Tibial nerve (tissue), 3 donors: Measurements from ENCODE around the gene CCDC27.

ENCODE experiments used
- POLR2A ChIP-seq, 2 donors: fragments of 450-650 bp; IDR thresholded peaks; one replicate each; pipeline ENCODE4 v1.6.1; 2017; ENCODE audit warnings: antibody characterized with exemption in 2 of 2, mild to moderate bottlenecking in 2 of 2, moderate library complexity in 2 of 2
- TF ChIP-seq, protein P1 (sequence below), 5 experiments: fragments of 200-600 bp in 3 of 5; fragments of 450-650 bp in 2 of 5; sonication (generic) in 3 of 5; IDR thresholded peaks; one replicate each; pipeline ENCODE4 v1.5.1; 2016 to 2019; ENCODE audit warnings: antibody characterized with exemption in 5 of 5, mild to moderate bottlenecking in 3 of 5, moderate library complexity in 2 of 5

DNA sequence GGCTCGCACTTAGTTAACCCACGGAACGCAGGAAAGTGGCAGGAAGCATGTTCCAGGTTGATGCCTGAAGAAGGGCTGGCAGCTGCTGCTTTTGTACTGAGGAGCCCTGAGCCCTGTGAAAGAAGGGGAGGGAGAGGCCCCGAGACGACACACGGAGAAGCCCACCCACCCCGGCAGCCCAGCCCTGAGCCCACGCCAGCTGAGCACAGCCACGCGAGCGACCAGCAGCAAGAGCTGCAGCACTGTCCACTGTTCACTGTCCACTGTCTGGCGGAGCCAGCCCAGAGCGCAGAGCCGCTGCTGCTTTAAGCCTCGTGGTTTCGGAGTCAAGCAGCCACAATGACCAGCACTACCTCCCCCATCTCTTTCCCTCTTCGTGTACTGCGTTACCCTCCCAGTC, 38.7 kb downstream of the CCDC27 start:
- TF ChIP-seq, protein P1, sequence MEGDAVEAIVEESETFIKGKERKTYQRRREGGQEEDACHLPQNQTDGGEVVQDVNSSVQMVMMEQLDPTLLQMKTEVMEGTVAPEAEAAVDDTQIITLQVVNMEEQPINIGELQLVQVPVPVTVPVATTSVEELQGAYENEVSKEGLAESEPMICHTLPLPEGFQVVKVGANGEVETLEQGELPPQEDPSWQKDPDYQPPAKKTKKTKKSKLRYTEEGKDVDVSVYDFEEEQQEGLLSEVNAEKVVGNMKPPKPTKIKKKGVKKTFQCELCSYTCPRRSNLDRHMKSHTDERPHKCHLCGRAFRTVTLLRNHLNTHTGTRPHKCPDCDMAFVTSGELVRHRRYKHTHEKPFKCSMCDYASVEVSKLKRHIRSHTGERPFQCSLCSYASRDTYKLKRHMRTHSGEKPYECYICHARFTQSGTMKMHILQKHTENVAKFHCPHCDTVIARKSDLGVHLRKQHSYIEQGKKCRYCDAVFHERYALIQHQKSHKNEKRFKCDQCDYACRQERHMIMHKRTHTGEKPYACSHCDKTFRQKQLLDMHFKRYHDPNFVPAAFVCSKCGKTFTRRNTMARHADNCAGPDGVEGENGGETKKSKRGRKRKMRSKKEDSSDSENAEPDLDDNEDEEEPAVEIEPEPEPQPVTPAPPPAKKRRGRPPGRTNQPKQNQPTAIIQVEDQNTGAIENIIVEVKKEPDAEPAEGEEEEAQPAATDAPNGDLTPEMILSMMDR (IDR thresholded peaks at IDR 0.05): no peak
- no peak for TF ChIP-seq POLR2A (IDR thresholded peaks at IDR 0.05)
